Kidney (tissue), 14 donors: ENCODE data around the gene RAD9A. TPM values are rescaled to one million over a fixed set of nuclear protein-coding genes. Genes with fewer than 3 reads are reported as not detected.

ENCODE experiments used
- DNase-seq, 5 donors: peaks; one replicate each; pipeline ENCODE4 v3.0.0-alpha.2; 2013 to 2020
- FAIRE-seq: peaks from 2 replicates; lab custom pipeline; 2012; peaks lifted over from hg19 to GRCh38; lab: Jason Lieb, UNC
- H3K27ac ChIP-seq, 2 donors: one replicate each; pipeline ENCODE4 v1.7.0; 2013; ENCODE audit warnings: low read depth in 2 of 2, low read length in 2 of 2, inconsistent platforms in 1 of 2
- H3K27me3 ChIP-seq: one replicate; pipeline ENCODE4 v1.7.1; 2013; ENCODE audit warnings: low read length, inconsistent platforms; ENCODE audit not compliant: control insufficient read depth, insufficient read depth
- H3K36me3 ChIP-seq, 3 donors: one replicate each; pipeline versions ENCODE4 v1.7.0 to v1.7.1; 2013; ENCODE audit warnings: low read length in 3 of 3, control low read depth in 1 of 3, inconsistent platforms in 1 of 3; ENCODE audit not compliant: insufficient read depth in 3 of 3, control insufficient read depth in 2 of 3
- H3K4me1 ChIP-seq, 3 donors: one replicate each; pipeline versions ENCODE4 v1.7.0 to v1.7.1; 2013; ENCODE audit warnings: low read length in 3 of 3, inconsistent platforms in 1 of 3, low read depth in 1 of 3; ENCODE audit not compliant: control insufficient read depth in 2 of 3, insufficient read depth in 2 of 3
- H3K4me3 ChIP-seq, 3 donors: one replicate each; pipeline versions ENCODE4 v1.7.0 to v1.8.1; 2013; ENCODE audit warnings: low read length in 3 of 3, control low read depth in 1 of 3, inconsistent platforms in 1 of 3
- H3K9ac ChIP-seq, 3 donors: one replicate each; pipeline versions ENCODE4 v1.7.0 to v1.7.1; 2013; ENCODE audit warnings: low read length in 3 of 3, control low read depth in 1 of 3, inconsistent platforms in 1 of 3
- H3K9me3 ChIP-seq, 3 donors: one replicate each; pipeline versions ENCODE4 v1.7.0 to v1.7.1; 2013; ENCODE audit warnings: low read length in 3 of 3, control low read depth in 1 of 3, inconsistent platforms in 1 of 3; ENCODE audit not compliant: control insufficient read depth in 2 of 3, insufficient read depth in 1 of 3
- intact Hi-C: fragments of 100-400 bp; cut with DNase I; formaldehyde crosslinking; loops from one replicate; pipeline ENCODE4 v1.11.1; 2022
- polyA plus RNA-seq: library from polyadenylated mRNA; stranded (reverse); fragments of 350-450 nt; fragmentation: Illumina TruSeq; extraction: RNeasy Lipid Tissue Mini Kit (QIAGEN cat#74804); gene quantifications from one replicate; pipeline ENCODE4 v1.2.3, GENCODE V29; 2014; ENCODE audit warnings: low read depth, low replicate concordance; ENCODE audit not compliant: insufficient read depth
- total RNA-seq: library from RNA; stranded (reverse); fragmentation: NEBNext Ultra II Directional; extraction: Animal tissue kit (Norgen Biotek cat#: 25700); gene quantifications from one replicate; pipeline ENCODE4 v1.2.1, GENCODE V29; 2021
- TF ChIP-seq, protein P1 (sequence below): IDR thresholded peaks from 3 replicates; pipeline ENCODE4 v1.5.1; 2012; ENCODE audit warnings: mild to moderate bottlenecking, moderate library complexity, borderline replicate concordance; ENCODE audit not compliant: insufficient read depth; ENCODE audit errors: extremely low read depth
- donor health status: control.
- donor health status: control.
- donor health status: control.
- donor health status: control.
- donor health status: control.
- donor health status: DM: yes; HTN: yes; CAD: no.
- donor health status: Normal renal cell carcinoma (clear cell type).

Gene RAD9A
- total and polyA plus RNA-seq, 2 donors from 2014 or later: 16.4 to 17.8 TPM

DNA sequence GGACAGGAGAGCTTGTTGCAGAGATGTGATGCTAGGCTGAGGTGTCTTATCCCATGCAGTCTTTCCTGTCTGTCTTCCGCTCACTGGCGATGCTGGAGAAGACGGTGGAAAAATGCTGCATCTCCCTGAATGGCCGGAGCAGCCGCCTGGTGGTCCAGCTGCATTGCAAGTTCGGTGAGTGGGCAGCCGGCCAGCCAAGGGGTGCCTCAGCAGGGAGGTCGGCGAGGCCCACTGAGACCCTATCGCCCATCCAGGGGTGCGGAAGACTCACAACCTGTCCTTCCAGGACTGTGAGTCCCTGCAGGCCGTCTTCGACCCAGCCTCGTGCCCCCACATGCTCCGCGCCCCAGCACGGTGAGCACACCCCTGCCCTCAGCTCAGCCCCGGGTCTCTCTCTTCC is 1.7 kb downstream of the RAD9A start:
- TF ChIP-seq, protein P1, sequence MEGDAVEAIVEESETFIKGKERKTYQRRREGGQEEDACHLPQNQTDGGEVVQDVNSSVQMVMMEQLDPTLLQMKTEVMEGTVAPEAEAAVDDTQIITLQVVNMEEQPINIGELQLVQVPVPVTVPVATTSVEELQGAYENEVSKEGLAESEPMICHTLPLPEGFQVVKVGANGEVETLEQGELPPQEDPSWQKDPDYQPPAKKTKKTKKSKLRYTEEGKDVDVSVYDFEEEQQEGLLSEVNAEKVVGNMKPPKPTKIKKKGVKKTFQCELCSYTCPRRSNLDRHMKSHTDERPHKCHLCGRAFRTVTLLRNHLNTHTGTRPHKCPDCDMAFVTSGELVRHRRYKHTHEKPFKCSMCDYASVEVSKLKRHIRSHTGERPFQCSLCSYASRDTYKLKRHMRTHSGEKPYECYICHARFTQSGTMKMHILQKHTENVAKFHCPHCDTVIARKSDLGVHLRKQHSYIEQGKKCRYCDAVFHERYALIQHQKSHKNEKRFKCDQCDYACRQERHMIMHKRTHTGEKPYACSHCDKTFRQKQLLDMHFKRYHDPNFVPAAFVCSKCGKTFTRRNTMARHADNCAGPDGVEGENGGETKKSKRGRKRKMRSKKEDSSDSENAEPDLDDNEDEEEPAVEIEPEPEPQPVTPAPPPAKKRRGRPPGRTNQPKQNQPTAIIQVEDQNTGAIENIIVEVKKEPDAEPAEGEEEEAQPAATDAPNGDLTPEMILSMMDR: no peak
- H3K4me3 ChIP-seq: no peak overlapping the region
- intact Hi-C loops: no loop called here
- no peaks in the 10 kb centered on the region for H3K9me3 ChIP-seq
- H3K4me1 ChIP-seq: peaks cover 0 to 10% (median 4%) of the 10 kb centered on the region in 3 donors
- no peak overlapping the region for H3K27ac ChIP-seq
- DNase-seq (no peak), FAIRE-seq (no peak)
- no peak overlapping the region for H3K9ac ChIP-seq
- H3K27me3 ChIP-seq: no peaks in the 10 kb centered on the region
- H3K36me3 ChIP-seq: peaks cover 0 to 13% (median 2%) of the 10 kb centered on the region in 3 donors

DNA sequence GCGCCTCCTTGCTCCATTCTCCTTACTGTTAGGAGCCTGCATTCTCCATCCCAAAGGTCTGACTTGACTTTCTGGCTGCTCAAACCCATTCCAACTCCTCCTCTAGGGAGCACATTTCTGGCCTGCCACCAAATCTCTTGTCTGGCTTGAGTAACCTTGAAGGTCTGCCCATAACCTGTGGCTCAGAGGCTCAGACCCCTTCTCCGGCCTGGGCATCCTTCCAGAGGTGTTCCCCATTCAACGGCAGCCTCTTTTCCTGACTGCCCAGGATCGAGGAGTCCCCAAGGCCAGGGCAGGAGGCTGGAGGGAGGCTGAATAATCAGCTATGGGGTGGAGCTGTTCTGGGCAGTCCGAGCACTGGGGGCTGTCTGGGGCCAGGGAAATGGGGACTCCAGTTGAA is 2.2 kb downstream of the RAD9A start:
- H3K4me3 ChIP-seq: no peak overlapping the region
- peaks cover 0 to 10% (median 4%) of the 10 kb centered on the region in 3 donors for H3K4me1 ChIP-seq
- no peaks in the 10 kb centered on the region for H3K27me3 ChIP-seq
- no peaks in the 10 kb centered on the region for H3K9me3 ChIP-seq
- no peak overlapping the region for H3K27ac ChIP-seq
- H3K9ac ChIP-seq: no peak overlapping the region
- no peak for FAIRE-seq
- intact Hi-C loops: no loop called here
- peaks cover 0 to 15% (median 2%) of the 10 kb centered on the region in 3 donors for H3K36me3 ChIP-seq
- DNase-seq: no peak
- TF ChIP-seq, protein P1: no peak

DNA sequence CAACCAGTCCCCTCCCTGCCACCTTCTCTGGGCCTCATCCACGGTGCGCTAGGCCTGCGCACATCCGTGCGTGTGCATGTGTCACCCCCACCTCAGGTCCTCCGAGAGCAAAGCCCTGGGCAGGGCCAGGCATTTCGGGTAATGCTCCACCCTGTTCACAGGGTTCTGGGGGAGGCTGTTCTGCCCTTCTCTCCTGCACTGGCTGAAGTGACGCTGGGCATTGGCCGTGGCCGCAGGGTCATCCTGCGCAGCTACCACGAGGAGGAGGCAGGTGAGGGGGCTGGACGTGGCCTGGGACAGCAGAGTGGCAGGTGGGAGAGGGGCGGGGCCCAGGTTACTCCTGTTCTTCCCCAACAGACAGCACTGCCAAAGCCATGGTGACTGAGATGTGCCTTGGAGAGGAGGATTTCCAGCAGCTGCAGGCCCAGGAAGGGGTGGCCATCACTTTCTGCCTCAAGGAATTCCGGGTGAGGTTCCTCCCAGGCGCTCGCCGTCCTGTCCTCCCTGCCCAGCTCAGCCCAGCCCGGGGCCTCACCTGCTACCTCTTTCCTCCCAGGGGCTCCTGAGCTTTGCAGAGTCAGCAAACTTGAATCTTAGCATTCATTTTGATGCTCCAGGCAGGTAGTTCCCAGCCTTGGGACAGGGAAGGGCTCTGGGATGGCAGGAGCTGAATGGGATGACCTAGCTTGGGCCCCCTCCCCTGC is 3.9 kb downstream of the RAD9A start:
- H3K27ac ChIP-seq: no peak overlapping the region
- TF ChIP-seq, protein P1: no peak
- FAIRE-seq (no peak), DNase-seq (no peak)
- no peaks in the 10 kb centered on the region for H3K27me3 ChIP-seq
- intact Hi-C loops: no loop called here
- no peak overlapping the region for H3K4me3 ChIP-seq
- peaks cover 0 to 19% (median 2%) of the 10 kb centered on the region in 3 donors for H3K36me3 ChIP-seq
- H3K9ac ChIP-seq: no peak overlapping the region
- H3K4me1 ChIP-seq: peaks cover 0 to 19% (median 5%) of the 10 kb centered on the region in 3 donors
- H3K9me3 ChIP-seq: no peaks in the 10 kb centered on the region
